ENCODE measurements around the gene ASCC1. TPM values are rescaled to one million over a fixed set of nuclear protein-coding genes. Genes with fewer than 3 reads are reported as not detected.

The ASCC1 gene
- total and polyA plus RNA-seq, 2 experiments from 2014 or later: 13.7 to 37.2 TPM

DNA sequence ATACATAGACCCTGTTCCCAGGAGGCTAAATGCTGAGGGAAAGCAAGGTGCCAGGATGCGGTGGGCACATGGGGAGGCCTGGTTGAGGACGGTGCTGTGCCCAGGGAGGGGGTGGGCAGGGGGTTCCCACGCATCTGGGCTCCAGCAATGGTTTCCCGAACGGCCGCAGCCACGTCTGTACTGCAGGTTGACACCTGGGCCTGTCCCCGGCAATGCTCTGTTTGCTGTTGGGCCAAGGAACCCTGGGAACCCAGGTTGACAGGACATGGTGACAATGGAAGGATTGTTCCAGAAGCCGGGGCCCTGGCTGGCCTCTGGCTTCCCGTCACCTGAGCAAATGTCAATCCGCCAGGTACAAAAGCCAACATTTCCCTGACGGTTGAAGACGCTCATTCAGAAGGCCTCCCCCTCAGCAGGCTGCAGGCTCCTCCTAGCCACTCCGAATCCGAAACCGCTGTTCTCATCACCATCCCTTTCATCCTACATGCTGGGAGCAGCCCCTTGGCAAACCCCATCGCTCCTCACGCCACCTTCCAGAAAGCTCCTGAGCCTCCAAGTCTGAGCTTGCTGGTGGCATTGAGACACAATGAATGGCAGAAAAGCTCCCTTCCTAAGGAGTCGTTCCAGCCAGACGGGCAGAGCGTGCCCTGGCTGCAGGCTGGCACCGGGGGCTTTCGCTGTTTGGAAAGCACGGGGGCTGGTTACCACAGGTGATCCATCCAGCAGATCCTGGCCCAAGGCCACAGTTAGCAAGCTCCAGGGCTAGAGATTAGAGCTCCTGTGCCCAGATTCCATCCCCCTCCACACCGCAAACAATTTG lies 158.9 kb downstream of the ASCC1 start:
- H3K4me1 ChIP-seq (ENCODE audit: insufficient read depth): no peaks in the 10 kb centered on the region
- Mint-ChIP-seq H3K4me1 (peaks cover 19% of the 10 kb centered on the region), H3K27me3 (ENCODE audit: insufficient read depth, low read depth, poor library complexity) (peaks cover 13% of the 10 kb centered on the region), H3K4me3 (no peak overlapping the region), H3K9me3 (no peaks in the 10 kb centered on the region), H3K36me3 (ENCODE audit: low read depth) (no peaks in the 10 kb centered on the region), H3K27ac (no peak overlapping the region)
- H4K20me1 ChIP-seq (replicated peaks; ENCODE audit: insufficient read depth): no peaks in the 10 kb centered on the region
- H3K4me3 ChIP-seq: no peak overlapping the region
- no peaks in the 10 kb centered on the region for H3K36me3 ChIP-seq (ENCODE audit: insufficient read depth)
- DNase-seq (ENCODE audit: low spot score) (no peak), ATAC-seq (no peak)
- H2AFZ ChIP-seq: peak overlapping the region; percentile 76; the same call in 1 of the 2 replicates
- H3F3A ChIP-seq (replicated peaks; ENCODE audit: low read depth): no peaks in the 10 kb centered on the region
- no peaks in the 10 kb centered on the region for H3K27me3 ChIP-seq (ENCODE audit: insufficient read depth)
- no peak for TF ChIP-seq STAT1 (IDR thresholded peaks at IDR 0.05; ENCODE audit: unreplicated experiment)
- TF ChIP-seq, protein P1, sequence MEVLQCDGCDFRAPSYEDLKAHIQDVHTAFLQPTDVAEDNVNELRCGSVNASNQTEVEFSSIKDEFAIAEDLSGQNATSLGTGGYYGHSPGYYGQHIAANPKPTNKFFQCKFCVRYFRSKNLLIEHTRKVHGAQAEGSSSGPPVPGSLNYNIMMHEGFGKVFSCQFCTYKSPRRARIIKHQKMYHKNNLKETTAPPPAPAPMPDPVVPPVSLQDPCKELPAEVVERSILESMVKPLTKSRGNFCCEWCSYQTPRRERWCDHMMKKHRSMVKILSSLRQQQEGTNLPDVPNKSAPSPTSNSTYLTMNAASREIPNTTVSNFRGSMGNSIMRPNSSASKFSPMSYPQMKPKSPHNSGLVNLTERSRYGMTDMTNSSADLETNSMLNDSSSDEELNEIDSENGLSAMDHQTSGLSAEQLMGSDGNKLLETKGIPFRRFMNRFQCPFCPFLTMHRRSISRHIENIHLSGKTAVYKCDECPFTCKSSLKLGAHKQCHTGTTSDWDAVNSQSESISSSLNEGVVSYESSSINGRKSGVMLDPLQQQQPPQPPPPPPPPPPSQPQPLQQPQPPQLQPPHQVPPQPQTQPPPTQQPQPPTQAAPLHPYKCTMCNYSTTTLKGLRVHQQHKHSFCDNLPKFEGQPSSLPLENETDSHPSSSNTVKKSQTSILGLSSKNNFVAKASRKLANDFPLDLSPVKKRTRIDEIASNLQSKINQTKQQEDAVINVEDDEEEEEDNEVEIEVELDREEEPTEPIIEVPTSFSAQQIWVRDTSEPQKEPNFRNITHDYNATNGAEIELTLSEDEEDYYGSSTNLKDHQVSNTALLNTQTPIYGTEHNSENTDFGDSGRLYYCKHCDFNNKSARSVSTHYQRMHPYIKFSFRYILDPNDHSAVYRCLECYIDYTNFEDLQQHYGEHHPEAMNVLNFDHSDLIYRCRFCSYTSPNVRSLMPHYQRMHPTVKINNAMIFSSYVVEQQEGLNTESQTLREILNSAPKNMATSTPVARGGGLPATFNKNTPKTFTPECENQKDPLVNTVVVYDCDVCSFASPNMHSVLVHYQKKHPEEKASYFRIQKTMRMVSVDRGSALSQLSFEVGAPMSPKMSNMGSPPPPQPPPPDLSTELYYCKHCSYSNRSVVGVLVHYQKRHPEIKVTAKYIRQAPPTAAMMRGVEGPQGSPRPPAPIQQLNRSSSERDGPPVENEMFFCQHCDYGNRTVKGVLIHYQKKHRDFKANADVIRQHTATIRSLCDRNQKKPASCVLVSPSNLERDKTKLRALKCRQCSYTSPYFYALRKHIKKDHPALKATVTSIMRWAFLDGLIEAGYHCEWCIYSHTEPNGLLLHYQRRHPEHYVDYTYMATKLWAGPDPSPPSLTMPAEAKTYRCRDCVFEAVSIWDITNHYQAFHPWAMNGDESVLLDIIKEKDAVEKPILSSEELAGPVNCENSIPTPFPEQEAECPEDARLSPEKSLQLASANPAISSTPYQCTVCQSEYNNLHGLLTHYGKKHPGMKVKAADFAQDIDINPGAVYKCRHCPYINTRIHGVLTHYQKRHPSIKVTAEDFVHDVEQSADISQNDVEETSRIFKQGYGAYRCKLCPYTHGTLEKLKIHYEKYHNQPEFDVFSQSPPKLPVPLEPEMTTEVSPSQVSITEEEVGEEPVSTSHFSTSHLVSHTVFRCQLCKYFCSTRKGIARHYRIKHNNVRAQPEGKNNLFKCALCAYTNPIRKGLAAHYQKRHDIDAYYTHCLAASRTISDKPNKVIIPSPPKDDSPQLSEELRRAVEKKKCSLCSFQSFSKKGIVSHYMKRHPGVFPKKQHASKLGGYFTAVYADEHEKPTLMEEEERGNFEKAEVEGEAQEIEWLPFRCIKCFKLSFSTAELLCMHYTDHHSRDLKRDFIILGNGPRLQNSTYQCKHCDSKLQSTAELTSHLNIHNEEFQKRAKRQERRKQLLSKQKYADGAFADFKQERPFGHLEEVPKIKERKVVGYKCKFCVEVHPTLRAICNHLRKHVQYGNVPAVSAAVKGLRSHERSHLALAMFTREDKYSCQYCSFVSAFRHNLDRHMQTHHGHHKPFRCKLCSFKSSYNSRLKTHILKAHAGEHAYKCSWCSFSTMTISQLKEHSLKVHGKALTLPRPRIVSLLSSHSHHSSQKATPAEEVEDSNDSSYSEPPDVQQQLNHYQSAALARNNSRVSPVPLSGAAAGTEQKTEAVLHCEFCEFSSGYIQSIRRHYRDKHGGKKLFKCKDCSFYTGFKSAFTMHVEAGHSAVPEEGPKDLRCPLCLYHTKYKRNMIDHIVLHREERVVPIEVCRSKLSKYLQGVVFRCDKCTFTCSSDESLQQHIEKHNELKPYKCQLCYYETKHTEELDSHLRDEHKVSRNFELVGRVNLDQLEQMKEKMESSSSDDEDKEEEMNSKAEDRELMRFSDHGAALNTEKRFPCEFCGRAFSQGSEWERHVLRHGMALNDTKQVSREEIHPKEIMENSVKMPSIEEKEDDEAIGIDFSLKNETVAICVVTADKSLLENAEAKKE (CRISPR knock-in tag; IDR thresholded peaks at IDR 0.05): no peak
- TF ChIP-seq ZNF331 (CRISPR knock-in tag; IDR thresholded peaks at IDR 0.05; ENCODE audit: low read depth): no peak
- TF ChIP-seq CREB1 (CRISPR knock-in tag; IDR thresholded peaks at IDR 0.05; ENCODE audit: low read depth): no peak
- no peak for TF ChIP-seq JUNB (IDR thresholded peaks at IDR 0.05; ENCODE audit: unreplicated experiment)
- no peak for TF ChIP-seq POLR2AphosphoS5 (IDR thresholded peaks at IDR 0.05; ENCODE audit: low read depth)
- TF ChIP-seq, protein P2, sequence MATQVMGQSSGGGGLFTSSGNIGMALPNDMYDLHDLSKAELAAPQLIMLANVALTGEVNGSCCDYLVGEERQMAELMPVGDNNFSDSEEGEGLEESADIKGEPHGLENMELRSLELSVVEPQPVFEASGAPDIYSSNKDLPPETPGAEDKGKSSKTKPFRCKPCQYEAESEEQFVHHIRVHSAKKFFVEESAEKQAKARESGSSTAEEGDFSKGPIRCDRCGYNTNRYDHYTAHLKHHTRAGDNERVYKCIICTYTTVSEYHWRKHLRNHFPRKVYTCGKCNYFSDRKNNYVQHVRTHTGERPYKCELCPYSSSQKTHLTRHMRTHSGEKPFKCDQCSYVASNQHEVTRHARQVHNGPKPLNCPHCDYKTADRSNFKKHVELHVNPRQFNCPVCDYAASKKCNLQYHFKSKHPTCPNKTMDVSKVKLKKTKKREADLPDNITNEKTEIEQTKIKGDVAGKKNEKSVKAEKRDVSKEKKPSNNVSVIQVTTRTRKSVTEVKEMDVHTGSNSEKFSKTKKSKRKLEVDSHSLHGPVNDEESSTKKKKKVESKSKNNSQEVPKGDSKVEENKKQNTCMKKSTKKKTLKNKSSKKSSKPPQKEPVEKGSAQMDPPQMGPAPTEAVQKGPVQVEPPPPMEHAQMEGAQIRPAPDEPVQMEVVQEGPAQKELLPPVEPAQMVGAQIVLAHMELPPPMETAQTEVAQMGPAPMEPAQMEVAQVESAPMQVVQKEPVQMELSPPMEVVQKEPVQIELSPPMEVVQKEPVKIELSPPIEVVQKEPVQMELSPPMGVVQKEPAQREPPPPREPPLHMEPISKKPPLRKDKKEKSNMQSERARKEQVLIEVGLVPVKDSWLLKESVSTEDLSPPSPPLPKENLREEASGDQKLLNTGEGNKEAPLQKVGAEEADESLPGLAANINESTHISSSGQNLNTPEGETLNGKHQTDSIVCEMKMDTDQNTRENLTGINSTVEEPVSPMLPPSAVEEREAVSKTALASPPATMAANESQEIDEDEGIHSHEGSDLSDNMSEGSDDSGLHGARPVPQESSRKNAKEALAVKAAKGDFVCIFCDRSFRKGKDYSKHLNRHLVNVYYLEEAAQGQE (IDR thresholded peaks at IDR 0.05; ENCODE audit: unreplicated experiment): no peak
- TF ChIP-seq ZNF114 (CRISPR knock-in tag; IDR thresholded peaks at IDR 0.05): no peak
- TF ChIP-seq NANOG (IDR thresholded peaks at IDR 0.05; ENCODE audit: borderline replicate concordance): no peak
- no peak for TF ChIP-seq EZH2phosphoT487 (IDR thresholded peaks at IDR 0.05; ENCODE audit: unreplicated experiment)
- TF ChIP-seq EZH2 (IDR thresholded peaks at IDR 0.05; ENCODE audit: low read depth, unreplicated experiment): no peak
- TF ChIP-seq, protein P3, sequence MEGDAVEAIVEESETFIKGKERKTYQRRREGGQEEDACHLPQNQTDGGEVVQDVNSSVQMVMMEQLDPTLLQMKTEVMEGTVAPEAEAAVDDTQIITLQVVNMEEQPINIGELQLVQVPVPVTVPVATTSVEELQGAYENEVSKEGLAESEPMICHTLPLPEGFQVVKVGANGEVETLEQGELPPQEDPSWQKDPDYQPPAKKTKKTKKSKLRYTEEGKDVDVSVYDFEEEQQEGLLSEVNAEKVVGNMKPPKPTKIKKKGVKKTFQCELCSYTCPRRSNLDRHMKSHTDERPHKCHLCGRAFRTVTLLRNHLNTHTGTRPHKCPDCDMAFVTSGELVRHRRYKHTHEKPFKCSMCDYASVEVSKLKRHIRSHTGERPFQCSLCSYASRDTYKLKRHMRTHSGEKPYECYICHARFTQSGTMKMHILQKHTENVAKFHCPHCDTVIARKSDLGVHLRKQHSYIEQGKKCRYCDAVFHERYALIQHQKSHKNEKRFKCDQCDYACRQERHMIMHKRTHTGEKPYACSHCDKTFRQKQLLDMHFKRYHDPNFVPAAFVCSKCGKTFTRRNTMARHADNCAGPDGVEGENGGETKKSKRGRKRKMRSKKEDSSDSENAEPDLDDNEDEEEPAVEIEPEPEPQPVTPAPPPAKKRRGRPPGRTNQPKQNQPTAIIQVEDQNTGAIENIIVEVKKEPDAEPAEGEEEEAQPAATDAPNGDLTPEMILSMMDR (conservative IDR thresholded peaks at IDR 0.05; ENCODE audit: low read depth in 2 of 2): no peak
- TF ChIP-seq, protein P4, sequence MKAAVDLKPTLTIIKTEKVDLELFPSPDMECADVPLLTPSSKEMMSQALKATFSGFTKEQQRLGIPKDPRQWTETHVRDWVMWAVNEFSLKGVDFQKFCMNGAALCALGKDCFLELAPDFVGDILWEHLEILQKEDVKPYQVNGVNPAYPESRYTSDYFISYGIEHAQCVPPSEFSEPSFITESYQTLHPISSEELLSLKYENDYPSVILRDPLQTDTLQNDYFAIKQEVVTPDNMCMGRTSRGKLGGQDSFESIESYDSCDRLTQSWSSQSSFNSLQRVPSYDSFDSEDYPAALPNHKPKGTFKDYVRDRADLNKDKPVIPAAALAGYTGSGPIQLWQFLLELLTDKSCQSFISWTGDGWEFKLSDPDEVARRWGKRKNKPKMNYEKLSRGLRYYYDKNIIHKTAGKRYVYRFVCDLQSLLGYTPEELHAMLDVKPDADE (IDR thresholded peaks at IDR 0.05): no peak
- H3K27ac ChIP-seq (ENCODE audit: low read depth): no peak overlapping the region
- no peaks in the 10 kb centered on the region for H3K79me2 ChIP-seq (replicated peaks; ENCODE audit: insufficient read depth)
- H3K4me2 ChIP-seq: no peak overlapping the region
- no peaks in the 10 kb centered on the region for H3K9me2 ChIP-seq (ENCODE audit: insufficient read depth)

Data from GM23338 (cell line).